ENCODE measurements around the gene DNER.

GRCh38 chr2:229501051-229501794 lies 213.1 kb downstream of the DNER start:
- TF ChIP-seq CTCF (conservative IDR thresholded peaks at IDR 0.05; ENCODE audit: low read length) = no peak
- no peak for TF ChIP-seq EZH2phosphoT487 (IDR thresholded peaks at IDR 0.05; ENCODE audit: borderline replicate concordance)

Data from Loucy (cell line).